Sigmoid colon (tissue), 7 donors: ENCODE results near the gene COG5. TPM values are rescaled to one million over a fixed set of nuclear protein-coding genes. Genes with fewer than 3 reads are reported as not detected.

Experiments
- DNase-seq: peaks from one replicate; pipeline ENCODE4 v3.0.0-alpha.2; 2019
- H3K27ac ChIP-seq, 4 donors: fragments of 200-600 bp; sonication (generic); one replicate each; pipeline ENCODE4 v1.5.1; 2016 to 2019; ENCODE audit warnings: mild to moderate bottlenecking in 1 of 4
- H3K27me3 ChIP-seq, 3 donors: fragments of 200-600 bp; sonication (generic); one replicate each; pipeline ENCODE4 v1.5.1; 2019; ENCODE audit warnings: mild to moderate bottlenecking in 1 of 3
- H3K36me3 ChIP-seq, 4 donors: fragments of 200-600 bp; sonication (generic); one replicate each; pipeline ENCODE4 v1.5.1; 2016 to 2019
- H3K4me1 ChIP-seq, 4 donors: fragments of 200-600 bp; sonication (generic); one replicate each; pipeline ENCODE4 v1.5.1; 2017 to 2019
- H3K4me3 ChIP-seq, 4 donors: fragments of 200-600 bp; sonication (generic); one replicate each; pipeline ENCODE4 v1.5.1; 2017 to 2019; ENCODE audit warnings: mild to moderate bottlenecking in 2 of 4, moderate library complexity in 1 of 4
- H3K9me3 ChIP-seq, 4 donors: fragments of 200-600 bp in 3 of 4; sonication (generic) in 3 of 4; one replicate each; pipeline versions ENCODE4 v1.5.1 to v1.6.1; 2013 to 2019
- CTCF ChIP-seq, 4 experiments: fragments of 450-650 bp in 3 of 4; fragments of 200-600 bp in 1 of 4; IDR thresholded peaks; one replicate each; pipeline ENCODE4 v1.5.1; 2016 to 2019; ENCODE audit warnings: antibody characterized with exemption in 4 of 4, mild to moderate bottlenecking in 3 of 4, moderate library complexity in 2 of 4
- EP300 ChIP-seq, 4 donors: sonication (generic); formaldehyde crosslinking; IDR thresholded peaks; one replicate each; pipeline ENCODE4 v1.6.1; 2017; ENCODE audit warnings: antibody characterized with exemption in 4 of 4
- POLR2A ChIP-seq, 2 donors: fragments of 450-650 bp; IDR thresholded peaks; one replicate each; pipeline ENCODE4 v1.6.1; 2016; ENCODE audit warnings: antibody characterized with exemption in 2 of 2, mild to moderate bottlenecking in 2 of 2, moderate library complexity in 2 of 2
- POLR2AphosphoS5 ChIP-seq, 4 donors: sonication (generic); formaldehyde crosslinking; IDR thresholded peaks; one replicate each; pipeline ENCODE4 v1.6.1; 2017; ENCODE audit warnings: antibody characterized with exemption in 4 of 4
- WGBS, 2 donors: extraction: QIAGEN DNeasy Blood & Tissue Kit; methylation state at CpG; one replicate each; pipeline ENCODE4 v1.1.7; 2013; 5-methylcytosine and 5-hydroxymethylcytosine counted together
- intact Hi-C: fragments of 100-400 bp; cut with DNase I; formaldehyde crosslinking; loops from one replicate; pipeline ENCODE4 v1.15.1; 2023
- polyA plus RNA-seq, 3 donors: library from polyadenylated mRNA; stranded (reverse); fragments of 200-250 nt; gene quantifications; one replicate each; pipeline ENCODE4 v1.2.3, GENCODE V29; 2013
- total RNA-seq, 4 donors: library from RNA; depleted of rRNA; stranded (reverse); fragments of >200 nt; gene quantifications; one replicate each; pipeline ENCODE4 v1.1.0, GENCODE V29; 2016
- donor health status: healthy with polysubstance abuse.
- donor health status: Bipolar disorder and iron deficiency.
- donor health status: healthy.

Gene COG5
- total and polyA plus RNA-seq, 7 donors: 11.0 to 73.4 (median 27.6) TPM

GRCh38 chr7:107492875-107493274, 70.8 kb downstream of the COG5 start:
- Histone ChIP-seq H3K27ac (no peak overlapping the region), H3K27me3 (no peaks in the 10 kb centered on the region), H3K36me3 (no peaks in the 10 kb centered on the region), H3K9me3 (no peaks in the 10 kb centered on the region), H3K4me3 (no peak overlapping the region), H3K4me1 (no peaks in the 10 kb centered on the region)
- intact Hi-C loops: no loop called here
- 88 to 97% methylated on average over 2 of the region's 2 CpGs for whole genome bisulfite sequencing, 2 donors
- no peak for DNase-seq
- TF ChIP-seq EP300 (IDR thresholded peaks at IDR 0.05): no peak
- no peak for TF ChIP-seq CTCF (IDR thresholded peaks at IDR 0.05)
- TF ChIP-seq POLR2AphosphoS5 (IDR thresholded peaks at IDR 0.05): no peak
- no peak for TF ChIP-seq POLR2A (IDR thresholded peaks at IDR 0.05)

- Histone ChIP-seq H3K4me3 (no peak overlapping the region), H3K36me3 (no peaks in the 10 kb centered on the region), H3K4me1 (peaks cover 0 to 6% (median 0%) of the 10 kb centered on the region in 4 donors), H3K27ac (no peak overlapping the region), H3K27me3 (no peaks in the 10 kb centered on the region), H3K9me3 (no peaks in the 10 kb centered on the region)
- TF ChIP-seq CTCF (IDR thresholded peaks at IDR 0.05): no peak
- no peak for TF ChIP-seq POLR2A (IDR thresholded peaks at IDR 0.05)
- no peak for TF ChIP-seq POLR2AphosphoS5 (IDR thresholded peaks at IDR 0.05)
- no peak for TF ChIP-seq EP300 (IDR thresholded peaks at IDR 0.05)
- DNase-seq: no peak
- WGBS, 2 donors: 89 to 91% methylated on average over 3 of the region's 3 CpGs
- intact Hi-C loops: no loop called here
Measured at GRCh38 chr7:107486041-107486440, 77.7 kb downstream of the COG5 start.

GRCh38 chr7:107482571-107482970, 81.1 kb downstream of the COG5 start:
- no peaks in the 10 kb centered on the region for H3K36me3 ChIP-seq
- no peaks in the 10 kb centered on the region for H3K9me3 ChIP-seq
- TF ChIP-seq EP300 (IDR thresholded peaks at IDR 0.05) (no peak), POLR2A (IDR thresholded peaks at IDR 0.05) (no peak), CTCF (IDR thresholded peaks at IDR 0.05) (no peak), POLR2AphosphoS5 (IDR thresholded peaks at IDR 0.05) (no peak)
- intact Hi-C loops: no loop called here
- 97 to 98% methylated on average over 1 of the region's 1 CpG for WGBS, 2 donors
- H3K4me3 ChIP-seq: no peak overlapping the region
- DNase-seq: no peak
- peaks cover 0 to 6% (median 0%) of the 10 kb centered on the region in 4 donors for H3K4me1 ChIP-seq
- no peaks in the 10 kb centered on the region for H3K27me3 ChIP-seq
- H3K27ac ChIP-seq: no peak overlapping the region

- Histone ChIP-seq H3K27ac (no peak overlapping the region), H3K9me3 (no peaks in the 10 kb centered on the region), H3K36me3 (no peaks in the 10 kb centered on the region), H3K27me3 (no peaks in the 10 kb centered on the region), H3K4me3 (no peak overlapping the region), H3K4me1 (peaks cover 0 to 5% (median 0%) of the 10 kb centered on the region in 4 donors)
- intact Hi-C loops: no loop called here
- 95 to 96% methylated on average over 3 of the region's 3 CpGs for WGBS, 2 donors
- TF ChIP-seq EP300 (IDR thresholded peaks at IDR 0.05) (no peak), POLR2AphosphoS5 (IDR thresholded peaks at IDR 0.05) (no peak), POLR2A (IDR thresholded peaks at IDR 0.05) (no peak)
- no peak for DNase-seq
Measured at GRCh38 chr7:107480932-107481331, 82.8 kb downstream of the COG5 start.

GRCh38 chr7:107479303-107479702, 84.4 kb downstream of the COG5 start:
- H3K4me3 ChIP-seq: no peak overlapping the region
- H3K27ac ChIP-seq: no peak overlapping the region
- intact Hi-C loops: no loop called here
- H3K4me1 ChIP-seq: no peaks in the 10 kb centered on the region
- H3K36me3 ChIP-seq: no peaks in the 10 kb centered on the region
- no peaks in the 10 kb centered on the region for H3K9me3 ChIP-seq
- no peak for DNase-seq
- TF ChIP-seq EP300 (IDR thresholded peaks at IDR 0.05): no peak
- no peak for TF ChIP-seq POLR2A (IDR thresholded peaks at IDR 0.05)
- TF ChIP-seq POLR2AphosphoS5 (IDR thresholded peaks at IDR 0.05): no peak
- no peak for TF ChIP-seq CTCF (IDR thresholded peaks at IDR 0.05)
- 44 to 74% methylated on average over 2 of the region's 2 CpGs for WGBS, 2 donors
- no peaks in the 10 kb centered on the region for H3K27me3 ChIP-seq
